GM19239 (cell line): Measurements from ENCODE around the gene FAM81A.

ENCODE experiments used
- DNase-seq: peaks from one replicate; pipeline ENCODE4 v3.0.0; 2011; ENCODE audit warnings: low spot score; ENCODE audit not compliant: insufficient read length
- FAIRE-seq: peaks from 2 replicates; lab custom pipeline; 2011; peaks lifted over from hg19 to GRCh38; lab: Jason Lieb, UNC

Gene FAM81A

GRCh38 chr15:59532770-59533379, 94.9 kb downstream of the FAM81A start:
- no peak for DNase-seq

GRCh38 chr15:59536553-59536952, 98.6 kb downstream of the FAM81A start:
- DNase-seq (no peak), FAIRE-seq (no peak)

More at GRCh38 chr15:59532770-59533379, 94.9 kb downstream of the FAM81A start:
- peak; percentile 91 for FAIRE-seq

GRCh38 chr15:59537403-59537802, 99.4 kb downstream of the FAM81A start:
- DNase-seq (no peak), FAIRE-seq (no peak)

GRCh38 chr15:59538494-59538893, 100.5 kb downstream of the FAM81A start:
- no peak for DNase-seq

GRCh38 chr15:59539799-59540198, 101.8 kb downstream of the FAM81A start:
- DNase-seq = no peak
- FAIRE-seq = no peak

More at GRCh38 chr15:59538494-59538893, 100.5 kb downstream of the FAM81A start:
- no peak for FAIRE-seq

GRCh38 chr15:59540654-59541053, 102.7 kb downstream of the FAM81A start:
- no peak for DNase-seq
- no peak for FAIRE-seq

- FAIRE-seq (no peak), DNase-seq (no peak)
These were observed 103.8 kb downstream of the FAM81A start for GRCh38 chr15:59541750-59542149.

GRCh38 chr15:59543721-59544547, 105.9 kb downstream of the FAM81A start:
- FAIRE-seq (peak; percentile 95), DNase-seq (peak; percentile 37)

- FAIRE-seq (no peak), DNase-seq (no peak)
These were observed 107.6 kb downstream of the FAM81A start for GRCh38 chr15:59545573-59545972.

GRCh38 chr15:59548501-59549226, 110.7 kb downstream of the FAM81A start:
- FAIRE-seq = no peak
- DNase-seq = no peak

GRCh38 chr15:59549301-59550185, 111.6 kb downstream of the FAM81A start:
- FAIRE-seq = no peak
- no peak for DNase-seq

- DNase-seq = no peak
- FAIRE-seq = no peak
These were observed 112.5 kb downstream of the FAM81A start for GRCh38 chr15:59550530-59550929.

- no peak for FAIRE-seq
These were observed 113.0 kb downstream of the FAM81A start for GRCh38 chr15:59550956-59551355.

GRCh38 chr15:59553879-59554735, 116.1 kb downstream of the FAM81A start:
- DNase-seq (no peak), FAIRE-seq (no peak)

More at GRCh38 chr15:59550956-59551355, 113.0 kb downstream of the FAM81A start:
- DNase-seq = no peak

- DNase-seq (no peak), FAIRE-seq (no peak)
These were observed 117.7 kb downstream of the FAM81A start for GRCh38 chr15:59555696-59556095.

GRCh38 chr15:59556380-59556779, 118.4 kb downstream of the FAM81A start:
- DNase-seq (no peak), FAIRE-seq (no peak)

- FAIRE-seq = no peak
These were observed 119.6 kb downstream of the FAM81A start for GRCh38 chr15:59557581-59557980.

GRCh38 chr15:59558851-59559250, 120.9 kb downstream of the FAM81A start:
- FAIRE-seq = no peak

More at GRCh38 chr15:59557581-59557980, 119.6 kb downstream of the FAM81A start:
- DNase-seq = no peak

GRCh38 chr15:59561547-59561946, 123.6 kb downstream of the FAM81A start:
- DNase-seq = no peak
- no peak for FAIRE-seq

More at GRCh38 chr15:59558851-59559250, 120.9 kb downstream of the FAM81A start:
- DNase-seq = no peak
